ENCODE results near the gene AMZ1. TPM values are rescaled to one million over a fixed set of nuclear protein-coding genes. Genes with fewer than 3 reads are reported as not detected.

The AMZ1 gene
- total and polyA plus RNA-seq, 8 donors, result under 0.01 to 1.4 (median 0.45) TPM; not detected in 5

DNA sequence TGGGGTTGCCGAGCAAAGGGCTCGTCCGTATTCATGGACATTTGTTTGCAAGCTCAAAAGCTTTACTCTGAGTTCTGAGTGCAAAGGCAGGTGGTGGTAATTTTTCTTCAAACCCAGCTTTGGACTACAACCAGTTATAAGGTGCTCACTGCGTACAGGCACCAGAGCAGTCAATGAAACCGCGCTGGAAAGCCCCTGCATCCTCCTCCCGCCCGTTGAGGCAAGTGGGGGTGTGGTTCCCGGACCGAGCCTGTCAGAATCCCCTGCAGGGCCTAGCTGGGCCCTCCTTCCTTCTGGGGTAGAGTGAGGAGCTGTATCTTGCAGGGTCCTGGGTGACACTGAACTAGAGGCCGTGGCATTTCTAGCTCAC, 22.3 kb downstream of the AMZ1 start:
- 68 to 82% (median 71%) methylated on average over 11 of the region's 11 CpGs for WGBS, 5 donors

GRCh38 chr7:2710901-2711551, 23.0 kb downstream of the AMZ1 start:
- no peaks in the 10 kb centered on the region for H3K27me3 ChIP-seq
- intact Hi-C loops (cut with DNase I; ENCODE audit: low total_unique reads), result no loop called here
- H3K4me3 ChIP-seq, result no peak overlapping the region
- TF ChIP-seq POLR2AphosphoS5 (IDR thresholded peaks at IDR 0.05) (no peak), EP300 (IDR thresholded peaks at IDR 0.05) (no peak), POLR2A (IDR thresholded peaks at IDR 0.05) (no peak)
- TF ChIP-seq, protein P1, sequence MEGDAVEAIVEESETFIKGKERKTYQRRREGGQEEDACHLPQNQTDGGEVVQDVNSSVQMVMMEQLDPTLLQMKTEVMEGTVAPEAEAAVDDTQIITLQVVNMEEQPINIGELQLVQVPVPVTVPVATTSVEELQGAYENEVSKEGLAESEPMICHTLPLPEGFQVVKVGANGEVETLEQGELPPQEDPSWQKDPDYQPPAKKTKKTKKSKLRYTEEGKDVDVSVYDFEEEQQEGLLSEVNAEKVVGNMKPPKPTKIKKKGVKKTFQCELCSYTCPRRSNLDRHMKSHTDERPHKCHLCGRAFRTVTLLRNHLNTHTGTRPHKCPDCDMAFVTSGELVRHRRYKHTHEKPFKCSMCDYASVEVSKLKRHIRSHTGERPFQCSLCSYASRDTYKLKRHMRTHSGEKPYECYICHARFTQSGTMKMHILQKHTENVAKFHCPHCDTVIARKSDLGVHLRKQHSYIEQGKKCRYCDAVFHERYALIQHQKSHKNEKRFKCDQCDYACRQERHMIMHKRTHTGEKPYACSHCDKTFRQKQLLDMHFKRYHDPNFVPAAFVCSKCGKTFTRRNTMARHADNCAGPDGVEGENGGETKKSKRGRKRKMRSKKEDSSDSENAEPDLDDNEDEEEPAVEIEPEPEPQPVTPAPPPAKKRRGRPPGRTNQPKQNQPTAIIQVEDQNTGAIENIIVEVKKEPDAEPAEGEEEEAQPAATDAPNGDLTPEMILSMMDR (IDR thresholded peaks at IDR 0.05), result no peak
- WGBS, 5 donors, result 37 to 69% (median 46%) methylated on average over 4 of the region's 4 CpGs
- no peak overlapping the region for H3K27ac ChIP-seq
- DNase-seq, result no peak
- H3K9me3 ChIP-seq, result no peaks in the 10 kb centered on the region
- H3K4me1 ChIP-seq, result peaks cover 12 to 28% (median 17%) of the 10 kb centered on the region in 4 donors
- no peaks in the 10 kb centered on the region for H3K36me3 ChIP-seq

More for the DNA sequence above, 22.3 kb downstream of the AMZ1 start:
- intact Hi-C loops (cut with DNase I; ENCODE audit: low total_unique reads), result no loop called here
- peak overlapping the region in 3 of 4 donors; percentile 21 to 40 (median 24) for H3K4me3 ChIP-seq
- H3K36me3 ChIP-seq, result no peaks in the 10 kb centered on the region
- no peaks in the 10 kb centered on the region for H3K9me3 ChIP-seq
- no peak for TF ChIP-seq EP300 (IDR thresholded peaks at IDR 0.05)
- TF ChIP-seq, protein P1 (IDR thresholded peaks at IDR 0.05), result no peak
- TF ChIP-seq POLR2AphosphoS5 (IDR thresholded peaks at IDR 0.05), result no peak
- no peak for TF ChIP-seq POLR2A (IDR thresholded peaks at IDR 0.05)
- H3K4me1 ChIP-seq, result peaks cover 7 to 23% (median 14%) of the 10 kb centered on the region in 4 donors
- no peak overlapping the region for H3K27ac ChIP-seq
- no peaks in the 10 kb centered on the region for H3K27me3 ChIP-seq
- DNase-seq, result no peak

- intact Hi-C loops (cut with DNase I; ENCODE audit: low total_unique reads), result no loop called here
- TF ChIP-seq, protein P1 (IDR thresholded peaks at IDR 0.05), result no peak
- no peak for TF ChIP-seq POLR2AphosphoS5 (IDR thresholded peaks at IDR 0.05)
- no peak for TF ChIP-seq POLR2A (IDR thresholded peaks at IDR 0.05)
- no peak for TF ChIP-seq EP300 (IDR thresholded peaks at IDR 0.05)
- Histone ChIP-seq H3K4me1 (peaks cover 17 to 39% (median 25%) of the 10 kb centered on the region in 4 donors), H3K9me3 (no peaks in the 10 kb centered on the region), H3K27me3 (no peaks in the 10 kb centered on the region), H3K36me3 (no peaks in the 10 kb centered on the region), H3K4me3 (no peak overlapping the region), H3K27ac (no peak overlapping the region)
- DNase-seq, result no peak
- WGBS, 5 donors, result 91 to 95% (median 92%) methylated on average over 9 to 25 of the region's 25 CpGs
Measured at GRCh38 chr7:2711895-2712675, 24.1 kb downstream of the AMZ1 start.

GRCh38 chr7:2713370-2713769, 25.4 kb downstream of the AMZ1 start:
- intact Hi-C loops (cut with DNase I; ENCODE audit: low total_unique reads), result no loop called here
- Histone ChIP-seq H3K36me3 (peaks cover 0 to 3% (median 0%) of the 10 kb centered on the region in 4 donors), H3K4me1 (peaks cover 29 to 52% (median 36%) of the 10 kb centered on the region in 4 donors), H3K4me3 (no peak overlapping the region), H3K27ac (no peak overlapping the region), H3K27me3 (no peaks in the 10 kb centered on the region), H3K9me3 (no peaks in the 10 kb centered on the region)
- peak in 1 of 2 donors; percentile 61 for DNase-seq
- no peak for TF ChIP-seq POLR2A (IDR thresholded peaks at IDR 0.05)
- TF ChIP-seq EP300 (IDR thresholded peaks at IDR 0.05), result no peak
- no peak for TF ChIP-seq POLR2AphosphoS5 (IDR thresholded peaks at IDR 0.05)
- TF ChIP-seq, protein P1 (IDR thresholded peaks at IDR 0.05), result no peak
- WGBS, 5 donors, result 61 to 86% (median 71%) methylated on average over 12 to 13 of the region's 13 CpGs
